Panc1 (cell line): ENCODE data around the gene DSCAML1. TPM values are rescaled to one million over a fixed set of nuclear protein-coding genes. Genes with fewer than 3 reads are reported as not detected.

ENCODE experiments used
- ATAC-seq: fragments of 200-7000 bp; cut with Tn5 transposase; 2 replicates; pipeline ENCODE4 v1.9.1; 2020; ENCODE audit warnings: mild to moderate bottlenecking, moderate library complexity
- BruUV-seq: library from RNA; stranded (reverse); fragments of 400-500 nt; replicated peaks from 2 replicates; lab custom pipeline; 2021; lab: Mats Ljungman, UMichigan
- CTCF ChIA-PET: fragments of 300-600 bp; sonication (Branson Sonifier 250); formaldehyde crosslinking; loops from one replicate; lab custom pipeline; 2022; ENCODE audit warnings: antibody characterized with exemption; lab: Charles Lee
- POLR2A ChIA-PET: fragments of 300-600 bp; sonication (Branson Sonifier 250); formaldehyde crosslinking; loops from one replicate; lab custom pipeline; 2022; ENCODE audit warnings: antibody characterized with exemption; lab: Charles Lee
- DNase-seq: peaks from one replicate; pipeline ENCODE4 v3.0.0-alpha.2; 2010; ENCODE audit warnings: low read depth, low spot score
- H3K27ac ChIP-seq: 2 replicates; pipeline ENCODE4 v1.5.1; 2011; ENCODE audit warnings: mild to moderate bottlenecking, low read length, inconsistent platforms
- H3K27me3 ChIP-seq: fragments of 200-500 bp; sonication (Bioruptor generic); 2 replicates; pipeline ENCODE4 v1.6.0; 2014; ENCODE audit warnings: low read length, inconsistent platforms; ENCODE audit not compliant: control insufficient read depth, insufficient read depth
- H3K36me3 ChIP-seq: fragments of 200-500 bp; sonication (Bioruptor generic); 2 replicates; pipeline ENCODE4 v1.5.1; 2014; ENCODE audit warnings: inconsistent platforms, mild to moderate bottlenecking, low read length, moderate library complexity; ENCODE audit not compliant: control insufficient read depth, insufficient read depth
- H3K4me1 ChIP-seq: 2 replicates; pipeline ENCODE4 v1.5.1; 2011; ENCODE audit warnings: inconsistent platforms, mild to moderate bottlenecking, low read length, moderate library complexity; ENCODE audit not compliant: control insufficient read depth, insufficient read depth
- H3K4me3 ChIP-seq, 2 experiments: 2 replicates each; pipeline ENCODE4 v1.5.1; 2011 to 2012; ENCODE audit warnings: low read depth in 2 of 2, low read length in 2 of 2, mild to moderate bottlenecking in 2 of 2, inconsistent platforms in 1 of 2, moderate library complexity in 1 of 2
- H3K9me3 ChIP-seq: fragments of 200-500 bp; sonication (Bioruptor generic); 2 replicates; pipeline ENCODE4 v1.5.1; 2014; ENCODE audit warnings: low read depth, mild to moderate bottlenecking, inconsistent platforms, low read length, moderate library complexity; ENCODE audit not compliant: control insufficient read depth, insufficient read depth
- POLR2AphosphoS5 ChIP-seq: IDR thresholded peaks from 2 replicates; pipeline ENCODE4 v1.6.1; 2012; ENCODE audit warnings: mild to moderate bottlenecking, low read depth, low read length, moderate library complexity
- SIN3A ChIP-seq: IDR thresholded peaks from 2 replicates; pipeline ENCODE4 v1.6.1; 2012; ENCODE audit warnings: low read depth, mild to moderate bottlenecking, low read length, moderate library complexity, borderline replicate concordance; ENCODE audit not compliant: insufficient read depth
- TCF7L2 ChIP-seq: IDR thresholded peaks from 2 replicates; pipeline ENCODE4 v1.6.1; 2011; ENCODE audit warnings: mild to moderate bottlenecking, low read depth, low read length, inconsistent platforms
- in situ Hi-C: cut with HindIII; loops from 2 replicates; pipeline ENCODE4 v1.10.0; 2016; ENCODE audit warnings: low sequenced_read_pairs, low pct_unique_long_range_greater_than_20kb
- intact Hi-C: fragments of 100-400 bp; cut with micrococcal nuclease; formaldehyde crosslinking; loops from one replicate; pipeline ENCODE4 v1.10.0; 2022; ENCODE audit not compliant: unreplicated experiment
- total RNA-seq: library from RNA; stranded (reverse); gene quantifications from one replicate; pipeline ENCODE4 v1.2.1, GENCODE V29; 2021; ENCODE audit not compliant: unreplicated experiment
- TF ChIP-seq, protein P1 (sequence below): fragments of 450-650 bp; IDR thresholded peaks from 2 replicates; pipeline ENCODE4 v1.5.1; 2017; ENCODE audit warnings: mild to moderate bottlenecking
- TF ChIP-seq, protein P2 (sequence below), 2 experiments: IDR thresholded peaks; 2 replicates each; pipeline ENCODE4 v1.6.1; 2011 to 2012; ENCODE audit warnings: low read depth in 2 of 2, control low read depth in 1 of 2, low read length in 1 of 2, mild to moderate bottlenecking in 1 of 2, moderate library complexity in 1 of 2; ENCODE audit not compliant: insufficient read depth in 1 of 2

DSCAML1 gene
- total RNA-seq, 1 experiment from 2014 or later = 1.6 TPM

DNA sequence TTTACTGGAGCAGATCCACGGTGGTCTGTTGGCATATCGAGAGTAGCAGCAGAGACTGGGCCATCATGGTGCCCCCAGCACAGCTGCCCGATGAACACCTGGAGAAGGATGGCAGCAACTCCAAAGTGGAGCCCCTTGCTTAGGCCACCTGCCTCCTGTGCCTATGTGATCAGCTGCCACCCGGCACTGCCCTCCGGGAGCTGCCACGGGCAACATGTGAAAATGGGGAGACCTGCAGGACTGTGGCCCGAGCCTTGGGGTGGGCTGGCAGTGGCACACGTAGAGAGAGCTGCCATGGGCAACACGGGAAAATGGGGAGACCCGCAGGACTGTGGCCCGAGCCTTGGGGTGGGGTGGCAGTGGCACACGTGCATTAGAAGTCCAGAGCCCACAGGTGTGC is 24.4 kb upstream of the DSCAML1 start:
- BruUV-seq = no TSS peak
- CTCF ChIA-PET = interaction anchor here (0.6 to 1.0 kb wide), 3 partner anchors 13 to 233 kb away, joined by 3 to 4 read pairs (median 4); no protein-coding TSS in a partner anchor
- no peak for DNase-seq
- no peak overlapping the region for H3K27ac ChIP-seq
- peaks cover 13% of the 10 kb centered on the region for H3K4me1 ChIP-seq
- H3K36me3 ChIP-seq = no peaks in the 10 kb centered on the region
- no peak for ATAC-seq
- no peak overlapping the region for H3K4me3 ChIP-seq
- TF ChIP-seq POLR2AphosphoS5 = no peak
- TF ChIP-seq, protein P1, sequence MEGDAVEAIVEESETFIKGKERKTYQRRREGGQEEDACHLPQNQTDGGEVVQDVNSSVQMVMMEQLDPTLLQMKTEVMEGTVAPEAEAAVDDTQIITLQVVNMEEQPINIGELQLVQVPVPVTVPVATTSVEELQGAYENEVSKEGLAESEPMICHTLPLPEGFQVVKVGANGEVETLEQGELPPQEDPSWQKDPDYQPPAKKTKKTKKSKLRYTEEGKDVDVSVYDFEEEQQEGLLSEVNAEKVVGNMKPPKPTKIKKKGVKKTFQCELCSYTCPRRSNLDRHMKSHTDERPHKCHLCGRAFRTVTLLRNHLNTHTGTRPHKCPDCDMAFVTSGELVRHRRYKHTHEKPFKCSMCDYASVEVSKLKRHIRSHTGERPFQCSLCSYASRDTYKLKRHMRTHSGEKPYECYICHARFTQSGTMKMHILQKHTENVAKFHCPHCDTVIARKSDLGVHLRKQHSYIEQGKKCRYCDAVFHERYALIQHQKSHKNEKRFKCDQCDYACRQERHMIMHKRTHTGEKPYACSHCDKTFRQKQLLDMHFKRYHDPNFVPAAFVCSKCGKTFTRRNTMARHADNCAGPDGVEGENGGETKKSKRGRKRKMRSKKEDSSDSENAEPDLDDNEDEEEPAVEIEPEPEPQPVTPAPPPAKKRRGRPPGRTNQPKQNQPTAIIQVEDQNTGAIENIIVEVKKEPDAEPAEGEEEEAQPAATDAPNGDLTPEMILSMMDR = no peak
- TF ChIP-seq SIN3A = no peak
- TF ChIP-seq, protein P2, sequence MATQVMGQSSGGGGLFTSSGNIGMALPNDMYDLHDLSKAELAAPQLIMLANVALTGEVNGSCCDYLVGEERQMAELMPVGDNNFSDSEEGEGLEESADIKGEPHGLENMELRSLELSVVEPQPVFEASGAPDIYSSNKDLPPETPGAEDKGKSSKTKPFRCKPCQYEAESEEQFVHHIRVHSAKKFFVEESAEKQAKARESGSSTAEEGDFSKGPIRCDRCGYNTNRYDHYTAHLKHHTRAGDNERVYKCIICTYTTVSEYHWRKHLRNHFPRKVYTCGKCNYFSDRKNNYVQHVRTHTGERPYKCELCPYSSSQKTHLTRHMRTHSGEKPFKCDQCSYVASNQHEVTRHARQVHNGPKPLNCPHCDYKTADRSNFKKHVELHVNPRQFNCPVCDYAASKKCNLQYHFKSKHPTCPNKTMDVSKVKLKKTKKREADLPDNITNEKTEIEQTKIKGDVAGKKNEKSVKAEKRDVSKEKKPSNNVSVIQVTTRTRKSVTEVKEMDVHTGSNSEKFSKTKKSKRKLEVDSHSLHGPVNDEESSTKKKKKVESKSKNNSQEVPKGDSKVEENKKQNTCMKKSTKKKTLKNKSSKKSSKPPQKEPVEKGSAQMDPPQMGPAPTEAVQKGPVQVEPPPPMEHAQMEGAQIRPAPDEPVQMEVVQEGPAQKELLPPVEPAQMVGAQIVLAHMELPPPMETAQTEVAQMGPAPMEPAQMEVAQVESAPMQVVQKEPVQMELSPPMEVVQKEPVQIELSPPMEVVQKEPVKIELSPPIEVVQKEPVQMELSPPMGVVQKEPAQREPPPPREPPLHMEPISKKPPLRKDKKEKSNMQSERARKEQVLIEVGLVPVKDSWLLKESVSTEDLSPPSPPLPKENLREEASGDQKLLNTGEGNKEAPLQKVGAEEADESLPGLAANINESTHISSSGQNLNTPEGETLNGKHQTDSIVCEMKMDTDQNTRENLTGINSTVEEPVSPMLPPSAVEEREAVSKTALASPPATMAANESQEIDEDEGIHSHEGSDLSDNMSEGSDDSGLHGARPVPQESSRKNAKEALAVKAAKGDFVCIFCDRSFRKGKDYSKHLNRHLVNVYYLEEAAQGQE (IDR thresholded peaks at IDR 0.05; ENCODE audit: insufficient read depth in 1 of 2, low read depth in 2 of 2, low read length in 1 of 2) = no peak
- TF ChIP-seq TCF7L2 = no peak
- intact Hi-C loops (loop anchor here (5.0 kb wide), 1 partner anchor 231 kb away; no protein-coding TSS in a partner anchor), in situ Hi-C loops (loop anchor here (25.0 kb wide), 1 partner anchor 384 kb away; no protein-coding TSS in a partner anchor)
- H3K27me3 ChIP-seq = peaks cover 2% of the 10 kb centered on the region; the same call in 1 of the 2 replicates
- POLR2A ChIA-PET = no interaction called here
- H3K9me3 ChIP-seq = no peaks in the 10 kb centered on the region

DNA sequence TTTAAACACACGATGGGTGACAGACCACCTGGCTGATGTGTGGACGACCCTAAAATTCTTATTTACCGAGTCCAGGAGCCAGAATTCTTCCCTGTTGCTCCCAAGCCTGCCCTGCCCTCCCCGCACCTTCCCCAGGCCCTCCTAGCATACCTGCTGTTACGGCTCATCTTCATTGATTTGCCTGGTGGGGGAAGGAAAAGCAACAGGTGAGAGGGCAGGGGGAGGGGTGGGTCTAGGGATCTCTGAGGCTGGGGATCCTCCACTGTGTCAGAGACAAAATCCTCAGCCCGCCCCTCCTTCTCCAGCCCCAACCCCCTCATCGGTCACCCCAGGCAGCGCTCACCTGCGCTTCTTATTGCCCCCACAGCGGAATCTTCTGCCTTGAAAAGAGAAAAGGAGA is 23.5 kb upstream of the DSCAML1 start:
- Histone ChIP-seq H3K4me3 (no peak overlapping the region), H3K27me3 (no peaks in the 10 kb centered on the region; the same call in 1 of the 2 replicates), H3K9me3 (no peaks in the 10 kb centered on the region), H3K27ac (no peak overlapping the region), H3K36me3 (no peaks in the 10 kb centered on the region), H3K4me1 (peaks cover 20% of the 10 kb centered on the region)
- intact Hi-C loops (loop anchor here (5.0 kb wide), 1 partner anchor 232 kb away; no protein-coding TSS in a partner anchor), in situ Hi-C loops (loop anchor here (25.0 kb wide), 1 partner anchor 383 kb away; no protein-coding TSS in a partner anchor)
- BruUV-seq = no TSS peak
- CTCF ChIA-PET = interaction anchor here (1.0 kb wide), 1 partner anchor 12 kb away, joined by 4 read pairs; no protein-coding TSS in a partner anchor
- no peak for ATAC-seq
- POLR2A ChIA-PET = no interaction called here
- no peak for DNase-seq
- TF ChIP-seq TCF7L2 = no peak
- TF ChIP-seq, protein P1 = no peak
- TF ChIP-seq SIN3A = no peak
- TF ChIP-seq, protein P2 (IDR thresholded peaks at IDR 0.05; ENCODE audit: insufficient read depth in 1 of 2, low read depth in 2 of 2, low read length in 1 of 2) = no peak
- no peak for TF ChIP-seq POLR2AphosphoS5
